GM10248 (cell line): ENCODE measurements around the gene ENPEP.

Experiments used
- CTCF ChIA-PET: fragments of 300-600 bp; sonication (Branson Sonifier 250); formaldehyde crosslinking; extraction: SDS; loops from one replicate; lab custom pipeline; 2021; ENCODE audit warnings: antibody characterized with exemption; lab: Yijun Ruan, JAX
- POLR2A ChIA-PET: fragments of 350-650 bp; sonication (Branson Sonifier 250); formaldehyde crosslinking; extraction: SDS; loops from one replicate; lab custom pipeline; 2020; ENCODE audit warnings: antibody characterized with exemption; lab: Yijun Ruan, JAX
- DNase-seq: peaks from one replicate; pipeline ENCODE4 v3.0.0; 2012; ENCODE audit errors: extremely low spot score
- CTCF ChIP-seq: IDR thresholded peaks from 2 replicates; pipeline ENCODE4 v1.5.1; 2012; ENCODE audit warnings: mild to moderate bottlenecking, low read depth; ENCODE audit errors: extremely low read depth, missing control alignments, control extremely low read depth

ENPEP gene

GRCh38 chr4:110605077-110605476, 129.1 kb downstream of the ENPEP start:
- CTCF ChIA-PET, result no interaction called here
- no peak for TF ChIP-seq CTCF
- DNase-seq, result no peak
- POLR2A ChIA-PET, result no interaction called here

- TF ChIP-seq CTCF, result no peak
- no peak for DNase-seq
- POLR2A ChIA-PET, result no interaction called here
- CTCF ChIA-PET, result no interaction called here
These were observed 133.2 kb downstream of the ENPEP start for GRCh38 chr4:110609044-110609750.

GRCh38 chr4:110610620-110610939, 134.6 kb downstream of the ENPEP start:
- CTCF ChIA-PET, result no interaction called here
- TF ChIP-seq CTCF, result no peak
- DNase-seq, result no peak
- POLR2A ChIA-PET, result no interaction called here

GRCh38 chr4:110610940-110611831, 135.2 kb downstream of the ENPEP start:
- TF ChIP-seq CTCF, result no peak
- DNase-seq, result no peak
- ChIA-PET CTCF (no interaction called here), POLR2A (no interaction called here)

GRCh38 chr4:110611968-110612447, 136.1 kb downstream of the ENPEP start:
- CTCF ChIA-PET, result no interaction called here
- TF ChIP-seq CTCF, result no peak
- no peak for DNase-seq
- POLR2A ChIA-PET, result no interaction called here

GRCh38 chr4:110612631-110613269, 136.8 kb downstream of the ENPEP start:
- POLR2A ChIA-PET, result no interaction called here
- TF ChIP-seq CTCF, result no peak
- no peak for DNase-seq
- CTCF ChIA-PET, result no interaction called here
